DND-41 (cell line): Measurements from ENCODE around the gene SLC26A2.

ENCODE experiments used
- ATAC-seq: fragments of 200-7000 bp; cut with Tn5 transposase; 3 replicates; pipeline ENCODE4 v1.9.1; 2021; ENCODE audit warnings: low read depth; ENCODE audit not compliant: insufficient read depth
- DNase-seq: peaks from one replicate; pipeline ENCODE4 v3.0.0-alpha.2; 2020
- H2AFZ ChIP-seq: 2 replicates; pipeline ENCODE4 v1.6.0; 2012; ENCODE audit warnings: low read depth, low read length
- H3K27ac ChIP-seq: 2 replicates; pipeline ENCODE4 v1.5.1; 2012; ENCODE audit warnings: low read length, inconsistent platforms
- H3K27me3 ChIP-seq: fragments of 200-600 bp; sonication (generic); 2 replicates; pipeline ENCODE4 v1.6.0; 2012; ENCODE audit warnings: low read length, mild to moderate bottlenecking, inconsistent platforms; ENCODE audit not compliant: insufficient read depth, poor library complexity
- H3K36me3 ChIP-seq: 2 replicates; pipeline ENCODE4 v1.5.1; 2012; ENCODE audit warnings: low read length, inconsistent platforms; ENCODE audit not compliant: insufficient read depth
- H3K4me1 ChIP-seq: 2 replicates; pipeline ENCODE4 v1.5.1; 2012; ENCODE audit warnings: mild to moderate bottlenecking, low read length; ENCODE audit not compliant: insufficient read depth
- H3K4me2 ChIP-seq: 2 replicates; pipeline ENCODE4 v1.6.0; 2012; ENCODE audit warnings: mild to moderate bottlenecking, moderate library complexity, low read length, inconsistent platforms; ENCODE audit not compliant: insufficient read depth
- H3K4me3 ChIP-seq, 2 experiments: fragments of 200-600 bp in 1 of 2; shearing (Covaris generic) in 1 of 2; 2 replicates each; pipeline ENCODE4 v1.5.1; 2012 to 2016; ENCODE audit warnings: inconsistent platforms in 2 of 2, low read length in 2 of 2, mild to moderate bottlenecking in 2 of 2, low read depth in 1 of 2, moderate library complexity in 1 of 2
- H3K79me2 ChIP-seq: 2 replicates; pipeline ENCODE4 v1.6.0; 2012; ENCODE audit warnings: low read length, inconsistent platforms; ENCODE audit not compliant: insufficient read depth
- H3K9ac ChIP-seq: 2 replicates; pipeline ENCODE4 v1.6.0; 2012; ENCODE audit warnings: low read depth, mild to moderate bottlenecking, inconsistent platforms, low read length, moderate library complexity
- H3K9me3 ChIP-seq: 2 replicates; pipeline ENCODE4 v1.5.1; 2012; ENCODE audit warnings: low read length, moderate library complexity, mild to moderate bottlenecking, inconsistent platforms; ENCODE audit not compliant: insufficient read depth, severe bottlenecking
- H4K20me1 ChIP-seq: 2 replicates; pipeline ENCODE4 v1.6.0; 2012; ENCODE audit warnings: low read length; ENCODE audit not compliant: insufficient read depth
- CTCF ChIP-seq: IDR thresholded peaks from 2 replicates; pipeline ENCODE4 v1.5.1; 2012; ENCODE audit warnings: borderline replicate concordance, low read length, moderate library complexity, mild to moderate bottlenecking; ENCODE audit not compliant: poor library complexity, severe bottlenecking; ENCODE audit errors: extremely low read depth
- EZH2 ChIP-seq: IDR thresholded peaks from 3 replicates; pipeline ENCODE4 v1.6.1; 2012; ENCODE audit warnings: borderline replicate concordance, low read depth, mild to moderate bottlenecking, moderate library complexity, low read length, inconsistent platforms; ENCODE audit not compliant: severe bottlenecking

The SLC26A2 gene

GRCh38 chr5:150022681-150023080 lies 62.1 kb downstream of the SLC26A2 start:
- TF ChIP-seq EZH2 (no peak), CTCF (no peak)
- Histone ChIP-seq H3K9ac (no peak overlapping the region), H4K20me1 (no peaks in the 10 kb centered on the region; the same call in 1 of the 2 replicates), H3K79me2 (no peaks in the 10 kb centered on the region), H3K27me3 (no peaks in the 10 kb centered on the region), H3K36me3 (peaks cover 99% of the 10 kb centered on the region), H3K4me3 (no peak overlapping the region), H3K4me1 (no peaks in the 10 kb centered on the region), H3K4me2 (no peak overlapping the region), H3K27ac (no peak overlapping the region), H3K9me3 (no peaks in the 10 kb centered on the region), H2AFZ (no peak overlapping the region)
- ATAC-seq = no peak
- no peak for DNase-seq

GRCh38 chr5:150023136-150023535 lies 62.6 kb downstream of the SLC26A2 start:
- H3K9ac ChIP-seq = no peak overlapping the region
- H3K9me3 ChIP-seq = no peaks in the 10 kb centered on the region
- peaks cover 98% of the 10 kb centered on the region for H3K36me3 ChIP-seq
- H3K4me1 ChIP-seq = no peaks in the 10 kb centered on the region
- ATAC-seq = no peak
- TF ChIP-seq EZH2 (no peak), CTCF (no peak)
- no peaks in the 10 kb centered on the region for H3K79me2 ChIP-seq
- no peak overlapping the region for H2AFZ ChIP-seq
- H4K20me1 ChIP-seq = no peaks in the 10 kb centered on the region; the same call in 1 of the 2 replicates
- H3K27me3 ChIP-seq = no peaks in the 10 kb centered on the region
- DNase-seq = no peak
- H3K27ac ChIP-seq = no peak overlapping the region
- H3K4me3 ChIP-seq = no peak overlapping the region
- no peak overlapping the region for H3K4me2 ChIP-seq

- no peak for ATAC-seq
- H3K4me2 ChIP-seq = no peak overlapping the region
Observed at GRCh38 chr5:150024346-150024984, 63.9 kb downstream of the SLC26A2 start.

More at GRCh38 chr5:150024346-150024984, 63.9 kb downstream of the SLC26A2 start:
- H3K9ac ChIP-seq = no peak overlapping the region
- H3K27ac ChIP-seq = no peak overlapping the region
- no peaks in the 10 kb centered on the region for H3K9me3 ChIP-seq
- H4K20me1 ChIP-seq = no peaks in the 10 kb centered on the region; the same call in 1 of the 2 replicates
- H3K4me3 ChIP-seq = no peak overlapping the region
- no peaks in the 10 kb centered on the region for H3K4me1 ChIP-seq
- H3K79me2 ChIP-seq = no peaks in the 10 kb centered on the region
- no peak for DNase-seq
- no peak overlapping the region for H2AFZ ChIP-seq
- peaks cover 95% of the 10 kb centered on the region for H3K36me3 ChIP-seq
- no peaks in the 10 kb centered on the region for H3K27me3 ChIP-seq
- TF ChIP-seq EZH2 = no peak
- no peak for TF ChIP-seq CTCF
